Jurkat, Clone E6-1 (cell line): ENCODE data around the gene MAPK8IP2. TPM values are rescaled to one million over a fixed set of nuclear protein-coding genes. Genes with fewer than 3 reads are reported as not detected.

ENCODE experiments used
- DNase-seq: peaks from one replicate; pipeline ENCODE4 v3.0.0-alpha.2; 2011; ENCODE audit warnings: low read depth, low spot score
- H3K4me3 ChIP-seq: 2 replicates; pipeline ENCODE4 v1.5.1; 2011; ENCODE audit warnings: mild to moderate bottlenecking, low read length, control low read depth, moderate library complexity
- polyA plus RNA-seq: library from polyadenylated mRNA; unstranded; fragments of >200 nt; gene quantifications from one replicate; pipeline ENCODE4 v1.2.1, GENCODE V29; 2012; ENCODE audit warnings: missing spikeins; ENCODE audit not compliant: insufficient read length, insufficient read depth

Gene MAPK8IP2
- not detected for polyA plus RNA-seq

GRCh38 chr22:50600538-50600937, at the start of gene MAPK8IP2:
Gene MAPK8IP2 (plus strand): TSS chr22:50600793. CDS start chr22:50600819, 26 bp downstream.
- no peak for DNase-seq
- no peak within 1 kb of the TSS for H3K4me3 ChIP-seq

DNA sequence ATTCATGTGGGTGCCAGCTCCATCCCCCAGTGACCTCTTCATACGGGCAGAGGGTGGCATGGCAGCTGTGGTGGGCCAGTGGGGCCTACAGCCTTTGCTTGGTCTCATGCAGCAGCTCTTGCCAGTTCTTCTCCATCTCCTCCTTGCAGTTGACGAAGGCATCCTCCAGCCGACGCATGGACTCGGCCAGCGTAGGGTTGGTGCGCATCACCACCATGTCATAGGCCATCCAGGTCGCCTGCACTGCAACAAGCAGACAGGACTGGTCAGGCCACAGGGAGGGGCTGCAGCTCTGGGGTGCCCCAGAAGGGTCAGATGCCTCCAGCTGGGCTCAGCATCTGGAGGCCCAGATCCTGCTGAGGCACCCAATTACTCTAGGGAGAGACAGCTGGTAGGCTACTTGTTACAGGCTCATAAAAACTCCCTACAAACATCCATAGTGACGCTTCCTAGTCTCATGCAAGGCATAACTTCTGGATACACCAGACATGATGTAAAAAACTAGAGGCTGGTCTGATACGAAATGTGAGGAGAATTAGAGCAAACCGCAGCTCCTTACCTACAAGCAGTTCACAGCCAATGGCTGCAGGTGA, 49.3 kb upstream of the MAPK8IP2 start:
- no peak overlapping the region for H3K4me3 ChIP-seq
- no peak for DNase-seq

DNA sequence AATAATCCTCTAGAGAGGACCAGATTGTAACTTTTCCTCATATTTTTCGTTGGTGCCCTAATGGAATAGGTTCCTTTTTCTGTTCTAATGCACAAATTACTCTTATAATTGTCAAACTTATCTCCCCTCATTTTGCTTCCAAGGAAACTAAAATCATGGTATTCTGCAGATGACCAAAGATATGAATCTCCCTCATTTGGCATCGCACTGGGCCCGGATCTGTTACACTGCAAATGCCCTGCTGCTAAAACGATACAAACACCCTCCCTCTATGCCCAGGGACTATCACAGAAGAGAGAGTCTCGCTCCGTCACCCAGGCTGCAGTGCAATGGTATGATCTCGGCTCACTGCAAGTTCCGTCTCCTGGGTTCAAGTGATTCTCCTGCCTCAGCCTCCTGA, 47.3 kb upstream of the MAPK8IP2 start:
- no peak overlapping the region for H3K4me3 ChIP-seq
- DNase-seq, result no peak

GRCh38 chr22:50556703-50557102, 43.9 kb upstream of the MAPK8IP2 start:
- no peak overlapping the region for H3K4me3 ChIP-seq
- DNase-seq, result no peak

DNA sequence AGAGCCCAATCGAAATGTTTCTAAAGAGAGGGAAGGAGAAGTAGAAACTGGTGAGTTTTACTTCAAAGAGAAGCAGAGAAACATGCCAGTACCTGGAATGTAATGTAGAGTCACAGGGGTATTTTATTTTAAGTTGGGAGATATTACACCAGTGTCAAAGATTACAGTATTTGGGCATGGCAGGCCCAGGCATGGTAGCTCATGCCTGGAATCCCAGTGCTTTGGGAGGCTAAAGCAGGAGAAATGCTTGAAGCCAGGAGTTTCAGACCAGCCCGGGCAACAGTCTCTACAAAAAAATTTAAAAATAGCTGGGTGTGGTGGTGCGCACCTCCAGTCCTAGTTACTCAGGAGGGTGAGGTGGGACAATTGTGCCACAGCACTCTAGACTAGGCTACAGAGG, 40.6 kb upstream of the MAPK8IP2 start:
- H3K4me3 ChIP-seq, result no peak overlapping the region
- DNase-seq, result no peak

- no peak for DNase-seq
Measured at GRCh38 chr22:50561401-50562358, 38.9 kb upstream of the MAPK8IP2 start.

GRCh38 chr22:50562523-50563412, 37.8 kb upstream of the MAPK8IP2 start, which contains the start of gene SYCE3:
Gene SYCE3 (minus strand): TSS chr22:50562919. CDS start chr22:50556405, 6,514 bp downstream.
- H3K4me3 ChIP-seq, result peak within 1 kb of the TSS; percentile 79
- DNase-seq, result peak; percentile 87

More at GRCh38 chr22:50561401-50562358, 38.9 kb upstream of the MAPK8IP2 start:
- H3K4me3 ChIP-seq, result no peak overlapping the region

- DNase-seq, result no peak
- peak overlapping the region; percentile 79 for H3K4me3 ChIP-seq
Measured at GRCh38 chr22:50563413-50564160, 37.0 kb upstream of the MAPK8IP2 start.

- H3K4me3 ChIP-seq, result no peak overlapping the region
- no peak for DNase-seq
Measured at GRCh38 chr22:50564289-50564688, 36.3 kb upstream of the MAPK8IP2 start.

- no peak overlapping the region for H3K4me3 ChIP-seq
- DNase-seq, result no peak
Measured at GRCh38 chr22:50567721-50568252, 32.8 kb upstream of the MAPK8IP2 start.

DNA sequence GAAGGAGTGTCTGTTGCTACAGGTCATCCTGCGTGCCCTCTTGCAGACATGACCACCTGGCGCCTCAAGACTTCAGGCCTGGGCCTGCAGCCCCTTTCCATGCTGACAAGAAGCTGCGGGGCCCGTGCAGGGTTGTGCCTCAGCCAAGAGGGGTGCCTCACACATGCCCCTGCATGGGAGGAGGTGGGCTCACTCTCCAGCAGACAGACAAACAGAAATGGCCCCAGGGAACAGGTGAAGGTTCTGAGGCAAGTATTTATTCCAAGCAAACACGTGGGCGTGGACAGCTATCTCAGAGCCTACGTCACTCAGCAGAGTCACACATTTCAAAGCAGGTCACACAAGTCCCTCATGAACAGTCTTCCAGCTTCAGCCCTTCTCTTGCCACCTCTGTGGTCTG, 32.0 kb upstream of the MAPK8IP2 start:
- DNase-seq, result no peak
- H3K4me3 ChIP-seq, result no peak overlapping the region

DNA sequence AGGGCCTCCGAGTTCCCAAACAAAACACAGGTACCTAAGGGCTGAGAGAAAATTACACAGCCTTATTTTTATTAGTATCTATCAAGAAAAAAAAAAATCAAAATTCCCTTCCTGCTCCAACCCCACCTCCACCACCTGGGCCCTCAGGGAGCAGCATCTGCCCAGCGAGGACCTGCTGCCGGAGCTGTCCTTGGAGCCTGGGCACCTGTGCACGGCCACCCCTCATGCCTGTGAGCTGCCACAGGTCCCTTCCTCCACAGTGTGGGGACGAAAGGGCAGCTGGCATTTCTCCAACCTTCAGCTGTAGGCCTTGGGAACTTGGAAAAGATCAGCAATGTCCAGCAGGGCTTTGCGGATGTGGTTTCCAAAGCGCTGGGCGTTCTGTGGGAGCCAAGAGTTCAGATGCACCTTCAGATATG, 31.5 kb upstream of the MAPK8IP2 start:
- no peak for DNase-seq
- H3K4me3 ChIP-seq, result no peak overlapping the region

DNA sequence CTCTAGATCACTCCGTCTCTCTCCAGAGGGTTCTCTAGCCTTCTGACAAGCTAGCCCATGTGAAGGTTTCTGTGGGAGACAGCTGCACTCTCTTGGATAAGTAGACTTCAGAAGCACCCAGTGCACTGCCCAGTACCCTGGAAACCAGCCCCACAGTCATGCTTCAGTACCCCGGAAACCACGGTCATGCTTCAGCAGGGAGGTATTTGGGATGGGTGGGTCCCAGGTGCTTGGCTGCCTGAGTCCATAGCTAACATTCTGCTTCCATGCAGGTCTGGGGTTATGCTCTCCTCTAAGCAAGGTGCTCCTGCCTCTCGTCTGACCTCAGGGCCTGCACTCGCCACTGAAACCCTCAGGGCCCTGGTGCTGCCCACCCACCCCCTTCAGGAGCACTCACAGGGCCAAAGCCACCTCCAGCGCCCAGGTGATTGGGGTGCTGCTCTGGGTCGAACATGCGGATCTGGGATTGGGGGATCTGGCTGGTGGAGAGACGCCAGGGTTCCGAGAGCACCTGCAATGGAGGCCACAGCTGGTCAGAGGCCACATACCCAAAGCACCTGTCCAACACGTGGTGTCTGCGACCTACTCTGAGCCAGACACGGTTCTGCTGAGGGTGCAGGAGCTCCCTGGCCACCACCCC, 30.6 kb upstream of the MAPK8IP2 start:
- H3K4me3 ChIP-seq, result no peak overlapping the region
- DNase-seq, result no peak

DNA sequence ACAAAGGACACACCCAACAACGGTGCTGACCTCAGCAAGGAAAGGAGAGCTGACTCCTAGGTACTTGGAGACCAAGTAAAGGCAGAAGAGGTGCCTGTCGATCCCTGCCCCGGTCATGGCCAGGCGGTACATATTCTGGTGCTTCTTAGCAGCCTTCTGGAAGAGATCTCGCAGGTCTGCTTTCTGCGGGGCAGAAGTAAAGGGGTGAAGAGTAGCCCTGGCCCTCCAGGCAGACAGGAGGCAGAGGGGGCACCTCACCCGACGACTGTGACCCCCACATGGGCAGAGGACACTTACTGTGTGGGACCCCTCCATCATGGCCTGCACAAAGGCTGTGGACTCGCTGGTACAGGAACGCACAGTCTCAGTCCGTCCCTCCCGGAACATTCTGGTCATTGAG, 29.7 kb upstream of the MAPK8IP2 start:
- DNase-seq, result no peak
- H3K4me3 ChIP-seq, result no peak overlapping the region

- H3K4me3 ChIP-seq, result no peak overlapping the region
- DNase-seq, result no peak
Measured at GRCh38 chr22:50571264-50572175, 29.1 kb upstream of the MAPK8IP2 start.

DNA sequence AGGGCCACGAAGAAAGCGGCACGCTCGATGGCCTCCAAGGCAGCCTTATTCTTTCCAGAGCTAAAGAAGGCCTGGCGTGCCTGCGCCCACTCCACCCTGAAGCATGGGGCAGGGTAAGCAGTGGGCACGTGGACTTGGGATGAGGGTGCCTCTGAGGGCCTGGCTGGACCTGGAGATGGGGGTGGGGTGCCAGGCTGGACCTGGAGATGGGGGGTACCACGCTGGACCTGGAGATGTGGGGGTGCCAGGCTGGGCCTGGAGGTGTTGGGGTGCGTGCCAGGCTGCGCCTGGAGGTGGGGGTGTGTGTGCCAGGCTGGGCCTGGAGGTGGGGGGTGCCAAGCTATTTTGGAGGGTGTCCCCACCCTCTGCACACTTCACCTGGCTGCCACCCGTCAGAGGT, 27.6 kb upstream of the MAPK8IP2 start:
- no peak overlapping the region for H3K4me3 ChIP-seq
- DNase-seq, result no peak
